HL-60 (cell line): ENCODE measurements around the gene GSN.

Source experiments
- GABPA ChIP-seq: IDR thresholded peaks from 2 replicates; pipeline ENCODE4 v1.6.1; 2012; ENCODE audit warnings: low read depth
- POLR2AphosphoS5 ChIP-seq: IDR thresholded peaks from 2 replicates; pipeline ENCODE4 v1.6.1; 2012; ENCODE audit warnings: low read depth
- SPI1 ChIP-seq: IDR thresholded peaks from 2 replicates; pipeline ENCODE4 v1.6.1; 2012; ENCODE audit warnings: low read depth, mild to moderate bottlenecking, borderline replicate concordance
- TF ChIP-seq, protein P1 (sequence below): IDR thresholded peaks from one replicate; pipeline ENCODE4 v1.5.1; 2011; ENCODE audit warnings: low read length, control low read depth, inconsistent platforms; ENCODE audit not compliant: insufficient read depth
- TF ChIP-seq, protein P2 (sequence below): IDR thresholded peaks from 2 replicates; pipeline ENCODE4 v1.6.1; 2012; ENCODE audit warnings: low read depth; ENCODE audit not compliant: insufficient replicate concordance

DNA sequence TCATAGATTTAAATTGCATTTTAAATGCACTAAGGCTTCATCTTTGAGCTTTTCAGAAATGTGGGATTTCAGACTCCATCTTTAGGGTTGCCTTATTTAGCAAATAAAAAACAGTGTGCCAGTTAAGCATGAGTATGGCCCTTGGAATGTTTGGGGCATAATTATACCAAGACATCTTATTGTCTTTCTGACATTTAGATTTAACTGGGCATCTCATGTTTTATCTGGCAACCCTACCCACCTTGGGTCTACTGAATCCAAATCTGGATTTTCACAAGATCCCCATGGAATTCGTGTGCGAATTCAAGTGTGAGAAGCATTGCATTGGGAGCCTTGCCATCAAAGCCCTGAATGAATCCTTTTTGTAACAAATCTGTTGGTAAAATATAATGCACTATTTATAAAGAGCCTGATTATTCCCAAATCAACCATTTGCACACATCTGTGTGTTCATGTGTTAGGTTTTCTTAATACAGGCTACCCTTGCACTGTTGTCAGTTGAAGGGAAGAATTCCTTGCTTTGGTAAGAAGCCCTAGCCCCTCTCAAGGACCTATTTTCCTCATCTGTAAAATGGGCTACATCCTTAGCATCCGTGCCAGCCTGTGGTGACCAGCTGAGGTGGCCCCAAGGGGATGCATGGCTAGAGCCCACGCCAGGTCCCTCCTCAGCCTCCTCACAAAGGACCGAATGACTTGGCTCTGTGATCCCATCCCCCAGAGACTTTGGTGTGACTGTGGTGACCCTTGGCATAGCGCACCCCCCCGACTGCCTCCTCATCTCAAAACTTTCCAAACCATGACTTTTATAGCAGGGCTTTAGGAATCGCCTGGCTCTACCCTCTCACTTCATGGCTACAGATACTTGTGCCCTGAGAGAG is 8.1 kb downstream of the GSN start:
- TF ChIP-seq, protein P1, sequence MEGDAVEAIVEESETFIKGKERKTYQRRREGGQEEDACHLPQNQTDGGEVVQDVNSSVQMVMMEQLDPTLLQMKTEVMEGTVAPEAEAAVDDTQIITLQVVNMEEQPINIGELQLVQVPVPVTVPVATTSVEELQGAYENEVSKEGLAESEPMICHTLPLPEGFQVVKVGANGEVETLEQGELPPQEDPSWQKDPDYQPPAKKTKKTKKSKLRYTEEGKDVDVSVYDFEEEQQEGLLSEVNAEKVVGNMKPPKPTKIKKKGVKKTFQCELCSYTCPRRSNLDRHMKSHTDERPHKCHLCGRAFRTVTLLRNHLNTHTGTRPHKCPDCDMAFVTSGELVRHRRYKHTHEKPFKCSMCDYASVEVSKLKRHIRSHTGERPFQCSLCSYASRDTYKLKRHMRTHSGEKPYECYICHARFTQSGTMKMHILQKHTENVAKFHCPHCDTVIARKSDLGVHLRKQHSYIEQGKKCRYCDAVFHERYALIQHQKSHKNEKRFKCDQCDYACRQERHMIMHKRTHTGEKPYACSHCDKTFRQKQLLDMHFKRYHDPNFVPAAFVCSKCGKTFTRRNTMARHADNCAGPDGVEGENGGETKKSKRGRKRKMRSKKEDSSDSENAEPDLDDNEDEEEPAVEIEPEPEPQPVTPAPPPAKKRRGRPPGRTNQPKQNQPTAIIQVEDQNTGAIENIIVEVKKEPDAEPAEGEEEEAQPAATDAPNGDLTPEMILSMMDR = no peak
- TF ChIP-seq POLR2AphosphoS5 (no peak), GABPA (no peak), SPI1 (no peak)
- TF ChIP-seq, protein P2, sequence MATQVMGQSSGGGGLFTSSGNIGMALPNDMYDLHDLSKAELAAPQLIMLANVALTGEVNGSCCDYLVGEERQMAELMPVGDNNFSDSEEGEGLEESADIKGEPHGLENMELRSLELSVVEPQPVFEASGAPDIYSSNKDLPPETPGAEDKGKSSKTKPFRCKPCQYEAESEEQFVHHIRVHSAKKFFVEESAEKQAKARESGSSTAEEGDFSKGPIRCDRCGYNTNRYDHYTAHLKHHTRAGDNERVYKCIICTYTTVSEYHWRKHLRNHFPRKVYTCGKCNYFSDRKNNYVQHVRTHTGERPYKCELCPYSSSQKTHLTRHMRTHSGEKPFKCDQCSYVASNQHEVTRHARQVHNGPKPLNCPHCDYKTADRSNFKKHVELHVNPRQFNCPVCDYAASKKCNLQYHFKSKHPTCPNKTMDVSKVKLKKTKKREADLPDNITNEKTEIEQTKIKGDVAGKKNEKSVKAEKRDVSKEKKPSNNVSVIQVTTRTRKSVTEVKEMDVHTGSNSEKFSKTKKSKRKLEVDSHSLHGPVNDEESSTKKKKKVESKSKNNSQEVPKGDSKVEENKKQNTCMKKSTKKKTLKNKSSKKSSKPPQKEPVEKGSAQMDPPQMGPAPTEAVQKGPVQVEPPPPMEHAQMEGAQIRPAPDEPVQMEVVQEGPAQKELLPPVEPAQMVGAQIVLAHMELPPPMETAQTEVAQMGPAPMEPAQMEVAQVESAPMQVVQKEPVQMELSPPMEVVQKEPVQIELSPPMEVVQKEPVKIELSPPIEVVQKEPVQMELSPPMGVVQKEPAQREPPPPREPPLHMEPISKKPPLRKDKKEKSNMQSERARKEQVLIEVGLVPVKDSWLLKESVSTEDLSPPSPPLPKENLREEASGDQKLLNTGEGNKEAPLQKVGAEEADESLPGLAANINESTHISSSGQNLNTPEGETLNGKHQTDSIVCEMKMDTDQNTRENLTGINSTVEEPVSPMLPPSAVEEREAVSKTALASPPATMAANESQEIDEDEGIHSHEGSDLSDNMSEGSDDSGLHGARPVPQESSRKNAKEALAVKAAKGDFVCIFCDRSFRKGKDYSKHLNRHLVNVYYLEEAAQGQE = no peak
